ENCODE measurements around the gene ZC3H18. TPM values are rescaled to one million over a fixed set of nuclear protein-coding genes. Genes with fewer than 3 reads are reported as not detected.
"Not testable (repeated sequence)": the region's sequence is repeated elsewhere in the genome, so short reads cannot be mapped to it uniquely, and the experiment has no call there.

The ZC3H18 gene
- total and polyA plus RNA-seq, 5 donors from 2014 or later, result 10.9 to 162 (median 13.6) TPM

GRCh38 chr16:88661468-88661867 lies 91.3 kb downstream of the ZC3H18 start:
- peak overlapping the region; percentile 26 for H3K4me3 ChIP-seq (ENCODE audit: low read depth, low read length)
- Mint-ChIP-seq H3K4me3 (peak overlapping the region; percentile 7 to 93 (median 72)), H3K36me3 (no peaks in the 10 kb centered on the region), H3K27me3 (no peaks in the 10 kb centered on the region), H3K9me3 (no peaks in the 10 kb centered on the region), H3K4me1 (peaks cover 7 to 29% (median 13%) of the 10 kb centered on the region in 4 donors), H3K27ac (peak overlapping the region in 1 of 3 donors; percentile 85)
- ATAC-seq (ENCODE audit: low read depth in 2 of 2) (no peak), DNase-seq (no peak)
- no peaks in the 10 kb centered on the region for H3K27me3 ChIP-seq (ENCODE audit: control insufficient read depth, insufficient read depth, low read length)
- H3K27ac ChIP-seq (ENCODE audit: insufficient read depth, low read length, poor library complexity, severe bottlenecking), result no peak overlapping the region
- H3K36me3 ChIP-seq (ENCODE audit: control insufficient read depth, insufficient read depth, low read length), result no peaks in the 10 kb centered on the region
- H3K4me1 ChIP-seq (ENCODE audit: control insufficient read depth, insufficient read depth, low read length, poor library complexity, severe bottlenecking), result peaks cover 19% of the 10 kb centered on the region
- no peaks in the 10 kb centered on the region for H3K9me3 ChIP-seq (ENCODE audit: control insufficient read depth in 2 of 2, low read length in 2 of 2)

- Mint-ChIP-seq H3K4me1 (peaks cover 7 to 29% (median 13%) of the 10 kb centered on the region in 4 donors), H3K9me3 (no peaks in the 10 kb centered on the region), H3K27me3 (no peaks in the 10 kb centered on the region), H3K4me3 (peak overlapping the region; percentile 84 to 95 (median 92)), H3K27ac (peak overlapping the region; percentile 64 to 90 (median 85)), H3K36me3 (peaks cover 2% of the 10 kb centered on the region)
- Histone ChIP-seq H3K4me1 (ENCODE audit: control insufficient read depth, insufficient read depth, low read length, poor library complexity, severe bottlenecking) (peaks cover 19% of the 10 kb centered on the region), H3K36me3 (ENCODE audit: control insufficient read depth, insufficient read depth, low read length) (no peaks in the 10 kb centered on the region), H3K27ac (ENCODE audit: insufficient read depth, low read length, poor library complexity, severe bottlenecking) (peak overlapping the region; percentile 88), H3K27me3 (ENCODE audit: control insufficient read depth, insufficient read depth, low read length) (no peaks in the 10 kb centered on the region), H3K4me3 (ENCODE audit: low read depth, low read length) (peak overlapping the region; percentile 59), H3K9me3 (ENCODE audit: control insufficient read depth in 2 of 2, low read length in 2 of 2) (no peaks in the 10 kb centered on the region)
- DNase-seq, result peak in 2 of 3 donors; percentile 16 to 27
- no peak for ATAC-seq (ENCODE audit: low read depth in 2 of 2)
Observed at GRCh38 chr16:88662222-88662842, 92.1 kb downstream of the ZC3H18 start.

- Histone ChIP-seq H3K9me3 (ENCODE audit: control insufficient read depth in 2 of 2, low read length in 2 of 2) (no peaks in the 10 kb centered on the region), H3K4me3 (ENCODE audit: low read depth, low read length) (peak within 1 kb of the TSS; percentile 59), H3K4me1 (ENCODE audit: control insufficient read depth, insufficient read depth, low read length, poor library complexity, severe bottlenecking) (peaks cover 19% of the 10 kb centered on the region), H3K27ac (ENCODE audit: insufficient read depth, low read length, poor library complexity, severe bottlenecking) (peak within 1 kb of the TSS; percentile 88), H3K27me3 (ENCODE audit: control insufficient read depth, insufficient read depth, low read length) (no peaks in the 10 kb centered on the region), H3K36me3 (ENCODE audit: control insufficient read depth, insufficient read depth, low read length) (no peaks in the 10 kb centered on the region)
- Mint-ChIP-seq H3K9me3 (no peaks in the 10 kb centered on the region), H3K4me3 (peak within 1 kb of the TSS; percentile 93 to 95 (median 94)), H3K36me3 (peaks cover 3% of the 10 kb centered on the region), H3K27ac (peak within 1 kb of the TSS; percentile 85 to 96 (median 93)), H3K27me3 (no peaks in the 10 kb centered on the region), H3K4me1 (peaks cover 7 to 29% (median 13%) of the 10 kb centered on the region in 4 donors)
- ATAC-seq (ENCODE audit: low read depth in 2 of 2), result peak; percentile 98 to 99
- peak; percentile 95 to 98 (median 95) for DNase-seq
Observed at GRCh38 chr16:88662843-88663606, 92.8 kb downstream of the ZC3H18 start, which contains the start of gene MVD. MVD (minus strand) TSS chr16:88663091; CDS start chr16:88663080, 11 bp downstream.

GRCh38 chr16:88665148-88665547 lies 94.9 kb downstream of the ZC3H18 start:
- H3K9me3 Mint-ChIP-seq, result no peaks in the 10 kb centered on the region
- ATAC-seq (ENCODE audit: low read depth in 2 of 2), result no peak
- no peaks in the 10 kb centered on the region for H3K27me3 Mint-ChIP-seq
- H3K36me3 Mint-ChIP-seq, result peaks cover 3% of the 10 kb centered on the region
- Histone ChIP-seq H3K36me3 (ENCODE audit: control insufficient read depth, insufficient read depth, low read length) (no peaks in the 10 kb centered on the region), H3K27me3 (ENCODE audit: control insufficient read depth, insufficient read depth, low read length) (no peaks in the 10 kb centered on the region), H3K27ac (ENCODE audit: insufficient read depth, low read length, poor library complexity, severe bottlenecking) (no peak overlapping the region), H3K4me1 (ENCODE audit: control insufficient read depth, insufficient read depth, low read length, poor library complexity, severe bottlenecking) (peaks cover 19% of the 10 kb centered on the region), H3K9me3 (ENCODE audit: control insufficient read depth in 2 of 2, low read length in 2 of 2) (no peaks in the 10 kb centered on the region), H3K4me3 (ENCODE audit: low read depth, low read length) (no peak overlapping the region)
- peak overlapping the region in 1 of 3 donors; percentile 44 for H3K27ac Mint-ChIP-seq
- H3K4me1 Mint-ChIP-seq, result peaks cover 7 to 29% (median 13%) of the 10 kb centered on the region in 4 donors
- no peak for DNase-seq
- H3K4me3 Mint-ChIP-seq, result peak overlapping the region; percentile 60 to 82 (median 68)

- Mint-ChIP-seq H3K27me3 (no peaks in the 10 kb centered on the region), H3K4me1 (peaks cover 7 to 29% (median 13%) of the 10 kb centered on the region in 4 donors), H3K4me3 (peak overlapping the region in 2 of 4 donors; percentile 62 to 73), H3K36me3 (peaks cover 3% of the 10 kb centered on the region), H3K9me3 (no peaks in the 10 kb centered on the region), H3K27ac (no peak overlapping the region)
- Histone ChIP-seq H3K27me3 (ENCODE audit: control insufficient read depth, insufficient read depth, low read length) (no peaks in the 10 kb centered on the region), H3K4me1 (ENCODE audit: control insufficient read depth, insufficient read depth, low read length, poor library complexity, severe bottlenecking) (peaks cover 19% of the 10 kb centered on the region), H3K9me3 (ENCODE audit: control insufficient read depth in 2 of 2, low read length in 2 of 2) (no peaks in the 10 kb centered on the region), H3K27ac (ENCODE audit: insufficient read depth, low read length, poor library complexity, severe bottlenecking) (no peak overlapping the region), H3K4me3 (ENCODE audit: low read depth, low read length) (no peak overlapping the region), H3K36me3 (ENCODE audit: control insufficient read depth, insufficient read depth, low read length) (no peaks in the 10 kb centered on the region)
- DNase-seq (no peak), ATAC-seq (ENCODE audit: low read depth in 2 of 2) (no peak)
Observed at GRCh38 chr16:88665570-88665969, 95.4 kb downstream of the ZC3H18 start.

- DNase-seq (no peak), ATAC-seq (ENCODE audit: low read depth in 2 of 2) (no peak)
- peaks cover 0 to 17% (median 2%) of the 10 kb centered on the region in 4 donors for H3K4me1 Mint-ChIP-seq
- Histone ChIP-seq H3K4me1 (ENCODE audit: control insufficient read depth, insufficient read depth, low read length, poor library complexity, severe bottlenecking) (peaks cover 12% of the 10 kb centered on the region), H3K36me3 (ENCODE audit: control insufficient read depth, insufficient read depth, low read length) (no peaks in the 10 kb centered on the region), H3K4me3 (ENCODE audit: low read depth, low read length) (no peak overlapping the region), H3K27me3 (ENCODE audit: control insufficient read depth, insufficient read depth, low read length) (no peaks in the 10 kb centered on the region), H3K27ac (ENCODE audit: insufficient read depth, low read length, poor library complexity, severe bottlenecking) (no peak overlapping the region), H3K9me3 (ENCODE audit: control insufficient read depth in 2 of 2, low read length in 2 of 2) (no peaks in the 10 kb centered on the region)
- H3K36me3 Mint-ChIP-seq, result peaks cover 3% of the 10 kb centered on the region
- H3K9me3 Mint-ChIP-seq, result no peaks in the 10 kb centered on the region
- no peak overlapping the region for H3K4me3 Mint-ChIP-seq
- no peak overlapping the region for H3K27ac Mint-ChIP-seq
- H3K27me3 Mint-ChIP-seq, result no peaks in the 10 kb centered on the region
Observed at GRCh38 chr16:88667461-88667860, 97.3 kb downstream of the ZC3H18 start.

- not testable (repeated sequence) for H3K36me3 ChIP-seq (ENCODE audit: control insufficient read depth, insufficient read depth, low read length); H3K27me3 Mint-ChIP-seq; H3K27ac ChIP-seq (ENCODE audit: insufficient read depth, low read length, poor library complexity, severe bottlenecking); H3K4me3 ChIP-seq (ENCODE audit: low read depth, low read length); H3K4me1 ChIP-seq (ENCODE audit: control insufficient read depth, insufficient read depth, low read length, poor library complexity, severe bottlenecking); H3K4me1 Mint-ChIP-seq; H3K36me3 Mint-ChIP-seq; H3K9me3 ChIP-seq (ENCODE audit: control insufficient read depth in 2 of 2, low read length in 2 of 2); DNase-seq; ATAC-seq (ENCODE audit: low read depth in 2 of 2); H3K27ac Mint-ChIP-seq; H3K9me3 Mint-ChIP-seq; H3K27me3 ChIP-seq (ENCODE audit: control insufficient read depth, insufficient read depth, low read length)
- H3K4me3 Mint-ChIP-seq, result peak overlapping the region in 1 of 4 donors; percentile 13
Observed at GRCh38 chr16:88669493-88669892, 99.3 kb downstream of the ZC3H18 start.
